K562 (cell line): ENCODE data around the gene SERTAD2. TPM values are rescaled to one million over a fixed set of nuclear protein-coding genes. Genes with fewer than 3 reads are reported as not detected.

Experiments used
- ARID3B ChIP-seq: fragments of 250-450 bp; sonication (Bioruptor Pico); IDR thresholded peaks from 2 replicates; pipeline ENCODE4 v1.4.0; 2020; ENCODE audit warnings: borderline replicate concordance
- ATF2 ChIP-seq: sonication (generic); formaldehyde crosslinking; IDR thresholded peaks from 2 replicates; pipeline ENCODE4 v1.8.1; 2022; ENCODE audit warnings: missing genetic modification reagents
- C11orf30 ChIP-seq: fragments of 450-650 bp; IDR thresholded peaks from 2 replicates; pipeline ENCODE4 v1.6.1; 2016; ENCODE audit warnings: low read depth, mild to moderate bottlenecking
- CAMTA2 ChIP-seq: fragments of 250-450 bp; sonication (Bioruptor Pico); conservative IDR thresholded peaks from 2 replicates; pipeline ENCODE4 v1.5.1; 2022
- DACH1 ChIP-seq: fragments of 450-650 bp; IDR thresholded peaks from 2 replicates; pipeline ENCODE4 v1.6.1; 2018; ENCODE audit not compliant: partially characterized antibody
- ETS1 ChIP-seq: conservative IDR thresholded peaks from 2 replicates; pipeline ENCODE4 v1.6.1; 2011; ENCODE audit warnings: low read depth, mild to moderate bottlenecking, low read length; ENCODE audit not compliant: control insufficient read depth
- ETS2 ChIP-seq: IDR thresholded peaks from 2 replicates; pipeline ENCODE4 v1.6.1; 2016; ENCODE audit warnings: borderline replicate concordance, missing genetic modification characterization, mild to moderate bottlenecking, moderate library complexity, missing compliant biosample characterization; ENCODE audit not compliant: poor library complexity, severe bottlenecking
- NFATC3 ChIP-seq: fragments of 450-650 bp; IDR thresholded peaks from 2 replicates; pipeline ENCODE4 v1.6.1; 2017; ENCODE audit warnings: mild to moderate bottlenecking
- RBFOX2 ChIP-seq: fragments of 200-400 bp; formaldehyde crosslinking; IDR thresholded peaks from 2 replicates; pipeline ENCODE4 v1.6.1; 2017; ENCODE audit warnings: low read depth, mild to moderate bottlenecking, low read length, moderate library complexity
- ZNF778 ChIP-seq: fragments of 450-650 bp; formaldehyde crosslinking; IDR thresholded peaks from 2 replicates; pipeline ENCODE4 v1.4.0; 2020; ENCODE audit warnings: mild to moderate bottlenecking, moderate library complexity
- ZNF785 ChIP-seq: fragments of 250-450 bp; sonication (Bioruptor Pico); IDR thresholded peaks from 2 replicates; pipeline ENCODE4 v1.4.0; 2020; ENCODE audit warnings: mild to moderate bottlenecking
- polyA plus RNA-seq, 8 experiments: library from polyadenylated mRNA; depleted of rRNA in 4 of 8; stranded (reverse) in 5 of 8; unstranded in 3 of 8; fragments of >200 nt; fragmentation: Nextera tagmentation in 2 of 8; fragmentation: Illumina TruSeq in 1 of 8; extraction: Ambion mirVana in 2 of 8; extraction: Trizol in 1 of 8; gene quantifications; 2 replicates each; pipeline versions ENCODE4 v1.2.1 to v1.2.3, GENCODE V29; 2011 to 2014; ENCODE audit warnings: inconsistent platforms in 1 of 8, missing spikeins in 1 of 8
- total RNA-seq, 7 experiments: library from RNA; depleted of rRNA in 6 of 7; stranded (reverse); fragments of >200 nt in 6 of 7; fragmentation: Illumina TruSeq in 2 of 7; extraction: Trizol in 2 of 7; gene quantifications; 2 replicates each; pipeline versions ENCODE4 v1.2.1 to v1.2.3, GENCODE V29; 2011 to 2021; ENCODE audit warnings: low replicate concordance in 1 of 7
- TF ChIP-seq, protein P1 (sequence below): fragments of 450-650 bp; IDR thresholded peaks from 2 replicates; pipeline ENCODE4 v1.6.1; 2016; ENCODE audit warnings: low read depth
- TF ChIP-seq, protein P2 (sequence below): fragments of 250-450 bp; sonication (Bioruptor Pico); IDR thresholded peaks from 2 replicates; pipeline ENCODE4 v1.5.0; 2021

SERTAD2 gene
- total and polyA plus RNA-seq, 9 of the 15 experiments (the other 6 are each of a cell fraction or from before 2014, with no cell fraction given) = 3.0 to 12.5 (median 6.1) TPM

GRCh38 chr2:64609227-64609941 is 44.3 kb downstream of the SERTAD2 start (continued):
- TF ChIP-seq, protein P1, sequence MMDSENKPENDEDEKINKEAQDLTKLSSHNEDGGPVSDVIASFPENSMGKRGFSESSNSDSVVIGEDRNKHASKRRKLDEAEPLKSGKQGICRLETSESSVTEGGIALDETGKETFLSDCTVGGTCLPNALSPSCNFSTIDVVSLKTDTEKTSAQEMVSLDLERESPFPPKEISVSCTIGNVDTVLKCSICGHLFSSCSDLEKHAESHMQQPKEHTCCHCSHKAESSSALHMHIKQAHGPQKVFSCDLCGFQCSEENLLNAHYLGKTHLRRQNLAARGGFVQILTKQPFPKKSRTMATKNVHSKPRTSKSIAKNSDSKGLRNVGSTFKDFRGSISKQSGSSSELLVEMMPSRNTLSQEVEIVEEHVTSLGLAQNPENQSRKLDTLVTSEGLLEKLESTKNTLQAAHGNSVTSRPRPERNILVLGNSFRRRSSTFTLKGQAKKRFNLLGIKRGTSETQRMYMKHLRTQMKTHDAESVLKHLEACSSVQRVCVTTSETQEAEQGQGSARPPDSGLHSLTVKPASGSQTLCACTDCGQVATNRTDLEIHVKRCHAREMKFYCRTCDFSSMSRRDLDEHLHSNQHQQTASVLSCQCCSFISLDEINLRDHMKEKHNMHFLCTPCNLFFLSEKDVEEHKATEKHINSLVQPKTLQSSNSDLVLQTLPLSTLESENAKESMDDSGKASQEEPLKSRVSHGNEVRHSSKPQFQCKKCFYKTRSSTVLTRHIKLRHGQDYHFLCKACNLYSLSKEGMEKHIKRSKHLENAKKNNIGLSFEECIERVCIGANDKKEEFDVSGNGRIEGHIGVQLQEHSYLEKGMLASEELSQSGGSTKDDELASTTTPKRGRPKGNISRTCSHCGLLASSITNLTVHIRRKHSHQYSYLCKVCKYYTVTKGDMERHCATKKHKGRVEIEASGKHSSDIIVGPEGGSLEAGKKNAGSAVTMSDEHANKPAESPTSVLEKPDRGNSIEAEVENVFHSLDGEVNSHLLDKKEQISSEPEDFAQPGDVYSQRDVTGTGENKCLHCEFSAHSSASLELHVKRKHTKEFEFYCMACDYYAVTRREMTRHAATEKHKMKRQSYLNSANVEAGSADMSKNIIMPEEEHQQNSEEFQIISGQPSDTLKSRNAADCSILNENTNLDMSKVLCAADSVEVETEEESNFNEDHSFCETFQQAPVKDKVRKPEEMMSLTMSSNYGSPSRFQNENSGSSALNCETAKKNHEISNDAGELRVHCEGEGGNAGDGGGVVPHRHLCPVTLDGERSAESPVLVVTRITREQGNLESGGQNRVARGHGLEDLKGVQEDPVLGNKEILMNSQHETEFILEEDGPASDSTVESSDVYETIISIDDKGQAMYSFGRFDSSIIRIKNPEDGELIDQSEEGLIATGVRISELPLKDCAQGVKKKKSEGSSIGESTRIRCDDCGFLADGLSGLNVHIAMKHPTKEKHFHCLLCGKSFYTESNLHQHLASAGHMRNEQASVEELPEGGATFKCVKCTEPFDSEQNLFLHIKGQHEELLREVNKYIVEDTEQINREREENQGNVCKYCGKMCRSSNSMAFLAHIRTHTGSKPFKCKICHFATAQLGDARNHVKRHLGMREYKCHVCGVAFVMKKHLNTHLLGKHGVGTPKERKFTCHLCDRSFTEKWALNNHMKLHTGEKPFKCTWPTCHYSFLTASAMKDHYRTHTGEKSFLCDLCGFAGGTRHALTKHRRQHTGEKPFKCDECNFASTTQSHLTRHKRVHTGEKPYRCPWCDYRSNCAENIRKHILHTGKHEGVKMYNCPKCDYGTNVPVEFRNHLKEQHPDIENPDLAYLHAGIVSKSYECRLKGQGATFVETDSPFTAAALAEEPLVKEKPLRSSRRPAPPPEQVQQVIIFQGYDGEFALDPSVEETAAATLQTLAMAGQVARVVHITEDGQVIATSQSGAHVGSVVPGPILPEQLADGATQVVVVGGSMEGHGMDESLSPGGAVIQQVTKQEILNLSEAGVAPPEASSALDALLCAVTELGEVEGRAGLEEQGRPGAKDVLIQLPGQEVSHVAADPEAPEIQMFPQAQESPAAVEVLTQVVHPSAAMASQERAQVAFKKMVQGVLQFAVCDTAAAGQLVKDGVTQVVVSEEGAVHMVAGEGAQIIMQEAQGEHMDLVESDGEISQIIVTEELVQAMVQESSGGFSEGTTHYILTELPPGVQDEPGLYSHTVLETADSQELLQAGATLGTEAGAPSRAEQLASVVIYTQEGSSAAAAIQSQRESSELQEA = no peak
- no peak for TF ChIP-seq NFATC3
- TF ChIP-seq ETS2 = no peak
- 0 out of 2 replicates have a peak, but pooled peaks have one; percentile 30 for TF ChIP-seq CAMTA2 (CRISPR knock-in tag)
- TF ChIP-seq RBFOX2 = peak; percentile 87
- no peak for TF ChIP-seq ZNF785 (CRISPR knock-in tag)
- no peak for TF ChIP-seq ZNF778 (CRISPR knock-in tag)
- no peak for TF ChIP-seq DACH1
- TF ChIP-seq, protein P2, sequence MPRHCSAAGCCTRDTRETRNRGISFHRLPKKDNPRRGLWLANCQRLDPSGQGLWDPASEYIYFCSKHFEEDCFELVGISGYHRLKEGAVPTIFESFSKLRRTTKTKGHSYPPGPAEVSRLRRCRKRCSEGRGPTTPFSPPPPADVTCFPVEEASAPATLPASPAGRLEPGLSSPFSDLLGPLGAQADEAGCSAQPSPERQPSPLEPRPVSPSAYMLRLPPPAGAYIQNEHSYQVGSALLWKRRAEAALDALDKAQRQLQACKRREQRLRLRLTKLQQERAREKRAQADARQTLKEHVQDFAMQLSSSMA (CRISPR knock-in tag) = no peak
- peak; percentile 78; the same call in 1 of the 2 replicates for TF ChIP-seq ETS1
- TF ChIP-seq C11orf30 = no peak
- no peak for TF ChIP-seq ATF2 (CRISPR knock-in tag)
- TF ChIP-seq ARID3B (CRISPR knock-in tag) = no peak
